Left renal cortex interstitium (tissue), 4 donors: ENCODE results near the gene TMED8. TPM values are rescaled to one million over a fixed set of nuclear protein-coding genes. Genes with fewer than 3 reads are reported as not detected.
"Not testable (repeated sequence)": the region's sequence is repeated elsewhere in the genome, so short reads cannot be mapped to it uniquely, and the experiment has no call there.

Experiments used
- DNase-seq, 4 donors: peaks; one replicate each; pipeline ENCODE4 v3.0.0-alpha.2; 2013; ENCODE audit warnings: low read depth in 4 of 4, low spot score in 2 of 4, missing footprints in 1 of 4
- polyA plus RNA-seq, 4 donors: library from polyadenylated mRNA; unstranded; fragments of 120-200 nt; gene quantifications; one replicate each; pipeline ENCODE4 v1.2.1, GENCODE V29; 2013; ENCODE audit not compliant: insufficient read length in 4 of 4

TMED8 gene
- polyA plus RNA-seq, 4 donors: 18.4 to 27.1 (median 21.6) TPM

DNA sequence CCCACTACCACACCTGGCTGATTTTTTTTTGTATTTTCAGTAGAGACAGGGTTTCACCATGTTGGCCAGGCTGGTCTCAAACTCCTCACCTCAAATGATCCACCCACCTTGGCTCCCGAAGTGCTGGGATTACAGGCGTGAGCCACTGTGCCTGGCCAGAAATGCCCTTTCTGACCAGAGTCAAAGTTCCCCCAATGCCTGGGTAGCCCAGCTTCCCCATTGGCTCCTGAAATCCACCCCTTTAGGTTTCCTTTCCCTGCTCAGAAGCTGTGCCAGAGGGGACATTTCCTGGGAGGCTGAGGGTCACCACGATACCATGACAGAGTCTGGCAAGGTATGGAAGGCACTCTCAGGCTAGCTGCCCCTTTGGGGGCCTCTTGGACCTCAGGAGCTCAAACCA lies 52.6 kb downstream of the TMED8 start:
- no peak for DNase-seq

DNA sequence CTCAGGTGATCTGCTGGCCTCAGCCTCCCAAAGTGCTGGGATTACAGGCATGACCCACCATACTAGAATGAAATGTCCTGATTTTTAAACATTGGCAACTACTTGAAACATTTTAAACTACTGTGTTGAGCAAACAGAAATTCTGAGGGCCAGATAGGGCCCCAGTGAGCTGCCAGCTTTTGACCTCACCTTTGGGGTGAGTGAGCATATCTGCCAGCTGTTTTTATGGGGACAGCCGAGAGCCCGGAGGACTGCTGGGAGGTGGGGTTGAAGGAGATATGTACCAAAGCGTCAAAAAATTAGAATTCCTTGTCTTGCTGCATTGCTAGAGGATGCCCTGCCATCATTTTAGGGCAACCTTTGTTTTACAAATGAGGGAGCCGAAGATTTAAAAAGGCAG lies 53.3 kb downstream of the TMED8 start:
- no peak for DNase-seq

DNA sequence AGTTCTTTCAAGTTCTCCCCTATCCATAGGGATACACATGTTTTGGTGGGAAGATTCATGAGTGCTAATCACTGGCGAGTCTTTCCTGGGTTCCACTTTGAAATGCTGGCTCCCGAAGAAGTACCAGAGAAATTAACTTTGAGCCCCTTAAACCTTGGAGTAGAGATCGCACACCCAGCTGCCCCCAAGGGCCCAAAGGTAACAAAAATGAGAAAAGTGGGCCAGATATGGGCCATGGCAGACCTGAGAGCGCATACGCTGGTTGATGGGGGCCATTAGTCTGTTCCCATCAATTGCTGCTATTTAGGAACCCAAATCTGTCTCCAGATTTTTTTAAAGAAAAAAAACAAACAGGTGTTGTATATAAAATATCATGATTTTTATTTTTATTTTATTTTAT lies 53.9 kb downstream of the TMED8 start:
- DNase-seq: no peak

DNA sequence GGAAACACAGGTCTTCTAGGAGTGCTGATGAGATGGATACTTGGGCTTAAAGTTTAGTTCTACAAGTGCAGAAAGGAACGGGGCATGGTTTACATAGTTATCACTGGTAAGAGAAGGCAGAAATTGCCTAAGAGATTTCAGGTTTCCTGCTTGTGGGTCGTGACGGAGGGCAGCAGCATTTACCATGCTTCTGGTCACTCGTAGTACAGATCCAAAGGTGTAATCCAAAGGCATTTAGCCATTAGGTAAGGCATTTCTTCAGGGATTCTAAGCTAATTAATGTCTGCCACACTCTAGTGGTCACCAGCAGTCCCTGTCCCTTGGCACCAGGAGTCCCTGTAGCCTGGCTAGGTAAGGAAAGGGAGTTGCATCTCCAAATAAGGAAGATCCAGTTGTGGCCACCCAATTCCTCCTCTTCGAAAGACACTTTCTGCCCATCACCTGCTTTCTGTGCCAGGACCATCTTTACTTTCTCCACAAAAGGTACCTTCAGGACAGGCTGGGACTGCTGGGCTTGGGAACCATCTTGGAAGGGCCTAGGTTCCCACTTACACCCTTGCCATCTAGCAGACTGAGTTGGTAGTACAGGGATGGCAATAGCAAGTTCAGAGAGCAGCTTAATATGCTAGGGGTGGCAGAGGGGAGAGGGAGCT lies 54.5 kb downstream of the TMED8 start:
- no peak for DNase-seq

DNA sequence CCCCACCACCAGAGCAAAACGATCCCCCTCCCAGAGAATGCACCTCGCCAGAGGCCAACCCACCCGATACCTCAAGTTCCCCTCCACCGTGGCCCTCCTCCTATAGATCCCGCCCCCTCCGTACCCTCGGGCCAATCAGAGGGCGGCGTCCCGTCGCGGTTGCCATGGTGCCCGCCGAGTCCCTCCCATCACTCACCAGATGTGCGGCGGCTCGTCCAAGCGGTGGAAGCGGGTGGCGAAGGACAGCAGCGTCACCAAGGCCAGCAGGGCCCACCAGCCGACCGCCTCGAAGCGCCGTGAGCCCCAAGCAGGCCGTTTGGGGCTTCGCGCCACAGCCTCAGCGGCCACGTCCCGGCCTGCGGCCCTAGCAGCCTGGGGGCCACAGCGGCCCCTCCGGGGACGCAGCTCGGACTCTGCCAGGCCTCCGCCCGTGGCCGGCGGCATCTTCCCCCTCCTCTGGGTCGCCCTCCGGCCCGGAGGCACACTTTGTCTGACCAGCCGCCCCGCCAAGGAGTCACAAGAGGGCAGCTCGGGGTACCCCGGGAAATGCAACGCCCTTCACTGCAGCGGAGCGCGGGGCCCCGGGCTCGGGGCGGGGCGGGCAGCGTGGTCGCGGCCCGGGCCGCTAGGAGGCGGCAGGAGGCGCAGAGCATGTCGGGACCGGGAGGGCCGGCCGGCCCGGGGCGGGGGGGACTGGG lies 56.5 kb downstream of the TMED8 start, which contains the start of gene POMT2:
Gene POMT2, minus strand, starts transcription at position 646 of the 698 bp plus-strand sequence. Its CDS starts 202 bp downstream, at position 444.
- peak; percentile 59 to 86 (median 82) for DNase-seq

DNA sequence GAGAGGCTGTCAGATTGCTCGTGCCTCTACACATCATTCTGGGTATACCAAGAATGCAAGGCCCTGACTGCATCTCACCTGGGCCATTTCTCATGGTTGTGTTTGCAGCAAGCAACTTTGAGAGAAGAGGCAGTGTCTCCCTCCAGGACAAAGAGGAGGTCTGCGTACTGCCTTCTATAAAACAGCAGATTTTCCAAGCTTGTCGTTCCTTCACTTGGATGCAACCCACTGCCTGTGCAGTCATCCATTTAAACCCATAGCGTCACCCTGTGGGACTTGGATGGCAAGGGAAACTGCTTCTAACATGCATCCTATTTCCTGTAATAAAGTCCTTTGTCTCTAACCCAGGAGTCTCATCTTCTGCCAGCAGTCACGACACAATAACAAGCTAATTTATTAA lies 57.5 kb downstream of the TMED8 start:
- no peak for DNase-seq

DNA sequence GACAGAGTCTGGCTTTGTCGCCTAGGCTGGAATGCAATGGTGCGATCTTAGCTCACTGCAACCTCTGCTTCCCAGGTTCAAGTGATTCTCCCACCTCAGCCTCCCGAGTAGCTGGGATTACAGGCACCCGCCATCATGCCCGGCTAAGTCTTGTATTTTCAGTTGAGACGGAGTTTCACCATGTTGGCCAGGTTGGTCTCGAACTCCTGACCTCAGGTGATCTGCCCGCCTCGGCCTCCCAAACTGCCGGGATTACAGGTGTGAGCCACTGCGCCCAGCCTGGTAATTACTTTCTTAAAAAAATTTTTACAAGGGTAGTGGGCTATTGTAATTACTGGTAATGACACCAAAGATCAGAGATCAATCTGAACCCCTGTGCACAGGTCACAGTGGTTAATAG lies 58.1 kb downstream of the TMED8 start:
- not testable (repeated sequence) for DNase-seq

DNA sequence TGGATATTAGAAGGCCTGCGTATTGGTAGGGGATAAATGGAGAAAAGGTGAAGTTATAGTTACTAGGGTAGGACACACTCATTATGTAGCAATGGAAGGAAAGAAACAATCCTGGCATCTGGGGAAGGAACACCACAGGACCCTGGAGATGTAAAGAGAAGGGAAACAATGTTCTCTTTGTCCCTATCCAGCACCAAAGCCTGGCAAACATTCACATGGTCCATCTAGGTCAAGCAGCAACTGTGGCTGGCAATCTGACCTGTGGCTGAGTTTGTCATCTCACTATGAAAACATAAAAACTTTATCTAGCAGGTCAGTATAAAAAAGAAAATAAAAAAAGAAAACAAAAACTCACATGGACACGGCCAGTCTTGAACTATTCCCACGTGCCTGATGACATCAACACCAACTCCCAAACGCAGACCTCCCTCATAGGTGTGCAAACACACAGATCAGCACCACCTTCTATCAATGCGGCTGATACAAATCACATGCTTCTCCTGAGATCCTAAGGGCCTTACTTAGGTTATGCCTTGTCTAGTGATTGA lies 58.8 kb downstream of the TMED8 start:
- no peak for DNase-seq

DNA sequence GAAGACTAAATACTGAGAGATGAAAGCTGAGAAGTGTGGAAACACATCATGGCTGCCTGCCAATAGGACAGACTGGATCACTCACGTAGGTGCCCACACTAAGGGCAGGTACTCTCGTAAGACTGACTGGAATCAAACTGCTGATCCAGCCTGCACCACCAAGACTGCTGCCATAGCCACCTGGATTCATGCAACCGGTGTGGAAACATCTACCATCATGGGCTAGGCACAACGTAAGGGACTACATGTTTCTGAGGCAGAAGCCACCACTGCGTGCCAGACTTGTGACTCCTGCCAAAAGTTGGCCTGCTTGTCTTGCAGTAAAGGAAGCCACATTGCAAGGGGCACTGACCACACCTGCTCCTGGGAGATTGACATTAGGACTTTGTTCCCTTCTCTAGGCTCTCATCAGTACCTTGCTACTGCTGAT lies 60.0 kb downstream of the TMED8 start:
- DNase-seq: no peak

DNA sequence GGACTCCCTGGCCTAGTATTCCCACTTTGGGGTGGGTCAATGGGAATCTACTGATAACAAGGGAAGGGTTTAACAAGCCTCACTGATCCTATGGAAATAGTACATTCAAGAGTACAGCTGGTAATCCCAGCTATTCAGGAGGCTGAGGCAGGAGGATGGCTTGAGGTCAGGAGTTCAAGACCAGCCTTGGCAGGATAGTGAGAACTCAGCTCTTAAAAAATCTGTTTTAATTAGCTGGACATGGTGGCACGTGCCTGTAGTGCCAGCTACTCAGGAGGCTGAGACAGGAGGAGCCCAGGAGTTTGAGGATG lies 60.7 kb downstream of the TMED8 start:
- DNase-seq: no peak

DNA sequence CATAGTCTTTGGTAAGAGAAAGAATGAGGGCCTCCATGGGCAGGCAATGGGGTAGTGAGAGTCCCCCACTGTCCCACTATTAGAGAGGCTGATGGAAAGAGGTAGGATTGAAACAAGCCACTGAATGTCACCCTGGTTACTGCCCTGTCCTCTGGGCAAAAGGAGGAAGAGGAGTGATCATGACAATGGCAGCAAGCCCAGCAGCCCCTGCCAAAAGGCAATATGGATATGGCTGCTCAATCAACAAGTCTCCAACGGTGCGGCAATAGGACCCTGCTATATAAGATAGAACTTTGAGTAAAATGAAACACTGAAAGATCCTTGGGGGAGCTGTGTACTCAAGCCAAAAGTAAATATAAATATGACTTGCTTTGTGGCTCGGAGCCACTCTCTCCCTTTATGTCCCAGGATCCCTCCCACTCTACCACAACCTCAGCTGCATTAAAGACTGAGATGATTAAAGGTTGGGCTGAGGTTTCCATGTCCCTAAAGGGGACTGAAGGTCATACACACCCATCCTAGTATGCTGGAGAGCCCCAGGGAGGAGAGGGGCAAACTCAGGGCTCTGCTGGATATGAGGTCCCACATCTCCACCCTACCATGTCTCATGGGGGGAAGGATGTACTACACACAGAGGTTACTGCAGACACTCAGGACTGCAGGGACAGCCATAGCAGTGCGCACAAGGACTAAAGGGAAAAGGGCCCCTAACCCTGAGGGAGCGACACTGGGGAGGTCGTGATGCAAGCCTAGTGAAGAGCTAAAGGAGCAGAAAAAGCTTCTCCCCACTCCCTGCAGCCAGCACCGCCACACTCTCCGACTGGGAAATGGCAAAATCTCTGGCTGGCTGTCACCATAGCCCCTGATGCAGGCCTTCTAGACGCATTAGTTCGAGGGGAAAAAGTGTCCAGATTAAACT lies 62.1 kb downstream of the TMED8 start:
- no peak for DNase-seq

DNA sequence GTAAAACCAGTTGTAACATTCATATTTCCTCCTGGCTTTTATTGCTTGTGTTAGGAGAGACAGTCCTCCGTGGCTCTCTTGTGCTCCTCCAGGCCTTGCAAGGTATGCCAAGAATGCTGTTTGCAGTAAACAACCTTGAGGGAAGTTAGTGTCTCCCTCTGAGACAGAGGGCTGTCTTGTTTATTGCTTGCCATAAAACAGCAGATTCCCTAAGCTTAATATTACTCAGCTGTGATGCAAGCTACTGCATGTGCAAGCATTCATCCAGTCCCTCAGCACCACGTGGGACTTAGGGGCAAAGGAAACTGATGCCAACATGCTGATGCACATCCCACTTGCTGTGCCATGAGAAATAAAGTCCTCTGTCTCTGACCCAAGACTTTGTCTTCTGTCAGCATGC lies 62.9 kb downstream of the TMED8 start:
- no peak for DNase-seq

DNA sequence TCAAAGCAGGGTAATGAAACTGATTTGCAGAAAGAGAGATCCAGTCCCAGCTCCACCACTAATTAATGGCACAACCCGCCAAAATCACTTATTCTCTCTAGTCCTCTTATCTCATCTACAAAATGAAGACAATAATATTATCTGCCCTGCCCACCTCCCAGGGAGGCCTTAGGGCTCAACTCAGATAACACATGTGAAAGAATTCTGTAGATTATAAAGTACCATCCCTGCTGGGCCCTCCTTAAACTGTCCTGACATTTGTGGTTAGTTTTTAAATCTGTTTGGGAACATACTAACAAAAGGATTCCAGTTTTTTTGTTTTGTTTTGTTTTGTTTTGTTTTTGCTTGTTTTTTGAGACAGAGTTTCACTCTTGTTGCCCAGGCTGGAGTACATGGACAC lies 63.5 kb downstream of the TMED8 start:
- DNase-seq: no peak

DNA sequence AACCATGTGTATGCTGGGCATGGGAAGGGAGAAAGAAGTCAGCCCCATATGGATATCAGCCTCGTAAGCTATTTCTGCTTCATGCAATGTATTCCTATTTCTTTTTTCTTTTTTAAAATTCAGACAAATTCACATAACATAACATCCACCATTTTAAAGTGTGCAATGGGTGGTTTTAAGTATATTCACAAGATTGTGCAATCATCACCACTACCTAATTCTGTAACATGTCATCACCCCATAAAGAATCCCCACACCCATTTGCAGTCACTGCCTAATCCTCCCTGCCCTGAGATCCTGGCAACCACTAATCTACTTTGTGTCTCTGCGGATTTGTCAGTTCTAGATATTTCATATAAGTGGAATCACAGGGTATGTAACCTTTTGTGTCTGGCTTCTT lies 65.7 kb downstream of the TMED8 start:
- DNase-seq: no peak

DNA sequence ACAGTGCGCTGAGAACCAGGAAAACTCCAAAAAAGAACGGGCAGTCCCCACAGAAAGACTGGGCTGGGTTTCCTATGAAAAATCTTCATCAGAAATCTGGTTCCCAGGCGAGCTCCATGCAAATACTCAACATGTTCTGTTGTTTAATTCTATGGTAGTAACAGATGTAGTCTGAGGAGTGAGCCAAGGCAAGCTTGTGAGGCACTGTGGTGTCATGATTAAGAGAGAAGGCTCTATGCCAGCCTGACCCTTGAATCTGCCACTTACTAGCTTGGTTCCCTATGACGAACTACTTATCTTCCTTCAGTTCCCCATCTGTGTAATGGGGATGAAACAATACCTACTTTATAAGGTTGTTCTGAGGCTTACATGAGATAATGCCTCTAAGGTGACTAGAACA lies 66.9 kb downstream of the TMED8 start:
- no peak for DNase-seq

DNA sequence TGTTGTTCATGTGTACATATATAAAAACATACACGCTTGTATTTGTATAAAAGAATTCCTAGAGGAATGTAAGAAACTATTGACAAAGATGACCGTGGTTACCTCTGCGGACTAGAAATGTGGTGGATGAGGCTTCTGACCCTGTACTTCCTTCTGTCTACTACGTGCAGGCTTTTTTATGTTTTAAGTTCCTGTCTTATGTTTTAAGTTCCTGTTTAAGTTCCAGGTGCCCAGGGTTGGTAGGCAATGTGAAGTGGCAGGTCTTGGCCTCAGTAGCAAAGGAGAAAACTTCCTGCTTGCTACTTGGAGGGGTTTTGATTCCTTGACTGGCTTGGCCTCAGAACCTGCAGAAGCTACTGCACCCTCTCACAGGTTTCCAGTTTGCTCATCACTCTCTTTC lies 67.8 kb downstream of the TMED8 start:
- no peak for DNase-seq

DNA sequence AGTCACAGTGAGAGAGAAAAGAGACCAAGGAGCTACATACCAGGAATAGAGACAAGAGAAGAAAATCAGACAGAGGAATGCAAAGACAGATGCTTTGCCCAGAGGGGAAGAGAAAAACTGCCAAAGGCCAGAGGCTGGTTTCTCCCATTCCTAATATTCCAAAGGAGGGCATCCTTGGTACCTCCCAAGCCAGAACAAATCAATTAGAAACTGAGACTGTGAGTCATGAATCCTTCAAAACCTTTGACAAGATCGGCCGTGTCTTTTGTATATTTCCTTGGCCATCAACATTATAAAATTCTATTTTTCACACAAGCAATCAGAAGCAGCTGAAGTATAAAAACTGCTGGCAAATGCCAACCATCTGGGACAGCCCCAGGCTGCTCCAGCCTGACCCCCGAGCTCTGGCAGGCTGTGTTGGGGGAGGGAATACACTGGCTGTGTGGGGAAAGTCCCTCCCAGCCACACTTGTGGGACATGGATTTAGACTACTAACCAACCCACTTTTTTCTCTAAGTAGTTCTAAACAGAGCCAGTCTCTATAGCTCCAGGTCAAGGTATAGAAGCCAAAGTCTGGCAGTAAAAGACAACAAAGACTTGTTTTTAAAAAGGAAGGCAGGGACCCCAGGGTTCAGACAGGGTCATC lies 69.9 kb downstream of the TMED8 start:
- no peak for DNase-seq

DNA sequence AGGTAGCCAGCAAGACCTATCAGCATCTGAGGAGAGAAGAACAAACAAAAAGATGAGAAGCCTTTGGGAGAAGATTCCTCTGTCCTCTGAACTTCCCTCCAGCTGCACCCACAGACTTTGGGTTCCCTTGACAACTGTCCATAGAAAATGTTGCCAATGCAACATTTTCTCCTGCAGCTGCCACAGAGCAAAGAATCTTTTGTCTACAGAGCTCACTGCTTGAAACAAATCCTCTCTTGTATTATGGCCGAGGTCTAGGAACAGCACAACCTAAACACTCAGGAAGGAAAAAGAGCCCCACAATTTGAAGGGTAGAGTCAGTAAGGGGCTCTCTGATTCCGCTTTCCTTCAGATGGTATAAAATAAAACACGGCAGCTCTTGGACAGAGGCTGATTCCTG lies 70.5 kb downstream of the TMED8 start:
- no peak for DNase-seq

DNA sequence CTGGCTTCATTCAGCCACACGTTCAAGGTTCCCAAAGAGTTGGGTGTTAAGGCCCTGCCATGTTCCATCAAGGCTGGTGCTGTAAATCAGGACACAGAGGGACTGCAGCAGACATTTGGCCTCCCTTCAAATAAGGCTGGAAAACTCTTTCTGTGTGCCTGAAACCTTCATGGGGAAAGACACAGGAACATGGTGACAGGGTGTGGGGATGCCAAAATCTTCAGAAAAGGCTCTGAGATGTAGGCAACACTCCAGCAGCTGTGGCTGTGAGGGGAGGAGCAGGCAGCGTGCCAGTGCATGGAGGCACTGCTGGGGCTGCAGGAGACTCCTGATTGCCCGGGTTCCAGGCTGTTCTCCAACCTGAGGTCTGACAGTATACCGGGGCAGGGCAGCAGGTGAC lies 71.2 kb downstream of the TMED8 start:
- DNase-seq: no peak

DNA sequence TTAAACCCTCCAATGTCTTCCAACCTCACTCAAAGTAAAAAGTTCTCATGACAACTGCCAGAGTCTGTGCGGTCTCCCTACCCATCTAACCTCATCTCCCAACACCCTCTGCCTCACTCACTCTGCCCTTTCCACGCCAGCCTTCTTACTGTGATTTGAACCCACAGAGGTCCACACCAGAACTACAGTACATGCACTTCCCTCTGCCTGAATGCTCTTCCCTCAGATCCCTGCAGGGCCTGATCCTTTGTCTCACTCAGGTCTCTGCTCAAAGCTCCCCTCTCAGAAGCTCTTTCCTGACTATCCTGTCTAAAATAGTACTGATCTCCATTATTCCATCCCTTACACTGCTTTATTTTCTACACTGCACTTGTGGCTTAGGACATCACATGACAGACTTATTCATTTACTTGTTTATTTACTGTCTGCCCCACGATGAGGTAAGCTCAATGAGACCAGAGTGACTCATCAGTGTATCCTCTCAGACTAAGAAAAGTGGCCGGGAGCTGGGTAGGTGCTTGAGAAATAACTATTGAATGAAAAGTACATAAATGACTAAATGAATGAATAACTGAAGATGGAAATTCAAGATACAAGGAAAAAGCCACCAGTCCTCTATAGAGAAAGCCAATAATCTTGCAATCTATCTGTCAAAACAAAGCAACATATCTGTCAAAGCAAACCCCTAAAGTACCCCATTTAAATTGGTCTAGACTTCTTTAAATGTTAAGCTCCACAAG lies 73.3 kb downstream of the TMED8 start:
- DNase-seq: no peak
